HG03469 (cell line): ENCODE measurements around the gene EPB41L2.
"Not testable (repeated sequence)": the region's sequence is repeated elsewhere in the genome, so short reads cannot be mapped to it uniquely, and the experiment has no call there.

Source experiments
- ATAC-seq: cut with Tn5 transposase; IDR thresholded peaks from one replicate; pipeline ENCODE4 v1.9.1; 2021; ENCODE audit warnings: mild to moderate bottlenecking, moderate library complexity, moderate number of reproducible peaks; ENCODE audit not compliant: unreplicated experiment

The EPB41L2 gene

DNA sequence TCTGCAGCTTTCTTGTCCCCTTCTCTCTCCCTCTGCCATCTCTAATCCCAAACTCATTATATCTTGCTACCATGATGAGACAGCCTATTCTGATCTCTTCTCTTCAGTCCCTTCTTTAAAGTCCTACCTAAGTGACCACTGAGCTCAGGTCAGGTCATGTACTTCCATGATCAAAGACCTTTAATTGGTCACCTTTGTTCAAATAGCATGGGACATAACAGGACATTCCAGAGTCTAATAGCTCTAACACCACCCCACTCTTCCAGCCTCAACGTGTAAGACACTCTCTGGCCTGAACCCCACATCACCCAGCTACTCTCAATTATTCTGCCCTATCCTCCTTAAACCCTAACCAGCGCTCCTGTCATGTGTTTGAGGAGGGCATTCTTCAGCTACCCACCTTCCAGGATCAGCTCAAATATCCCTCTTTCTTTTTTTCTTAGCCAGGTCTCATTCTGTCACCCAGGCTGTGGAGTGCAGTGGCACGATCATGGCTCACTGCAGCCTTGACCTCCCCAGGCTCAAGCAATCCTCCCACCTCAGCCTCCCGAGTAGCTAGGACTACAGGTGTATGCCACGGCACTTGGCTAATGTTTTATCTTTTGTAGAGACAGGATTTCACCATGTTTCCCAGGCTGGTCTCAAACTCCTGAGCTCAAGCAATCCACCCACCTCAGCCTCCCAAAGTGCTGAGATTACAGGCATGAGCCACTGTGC is 237.9 kb downstream of the EPB41L2 start:
- no peak for ATAC-seq

DNA sequence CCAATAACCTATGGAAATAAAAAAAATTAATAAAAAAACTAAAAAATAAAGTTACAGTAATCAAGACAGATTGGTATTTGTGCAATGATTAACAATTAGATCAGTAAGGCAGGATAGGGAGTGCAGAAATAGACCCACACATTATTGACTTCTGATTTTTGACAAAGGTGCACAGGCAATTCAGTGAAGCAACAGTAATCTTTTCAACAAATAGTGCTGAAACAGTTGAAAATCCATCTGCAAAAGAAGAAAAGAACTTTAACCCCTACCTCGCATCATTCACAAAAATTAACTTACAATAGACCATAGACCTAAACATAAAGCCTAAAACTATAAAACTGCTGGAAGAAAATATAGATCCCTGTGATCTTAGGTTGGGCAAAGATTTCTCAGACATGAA is 240.3 kb downstream of the EPB41L2 start:
- no peak for ATAC-seq

DNA sequence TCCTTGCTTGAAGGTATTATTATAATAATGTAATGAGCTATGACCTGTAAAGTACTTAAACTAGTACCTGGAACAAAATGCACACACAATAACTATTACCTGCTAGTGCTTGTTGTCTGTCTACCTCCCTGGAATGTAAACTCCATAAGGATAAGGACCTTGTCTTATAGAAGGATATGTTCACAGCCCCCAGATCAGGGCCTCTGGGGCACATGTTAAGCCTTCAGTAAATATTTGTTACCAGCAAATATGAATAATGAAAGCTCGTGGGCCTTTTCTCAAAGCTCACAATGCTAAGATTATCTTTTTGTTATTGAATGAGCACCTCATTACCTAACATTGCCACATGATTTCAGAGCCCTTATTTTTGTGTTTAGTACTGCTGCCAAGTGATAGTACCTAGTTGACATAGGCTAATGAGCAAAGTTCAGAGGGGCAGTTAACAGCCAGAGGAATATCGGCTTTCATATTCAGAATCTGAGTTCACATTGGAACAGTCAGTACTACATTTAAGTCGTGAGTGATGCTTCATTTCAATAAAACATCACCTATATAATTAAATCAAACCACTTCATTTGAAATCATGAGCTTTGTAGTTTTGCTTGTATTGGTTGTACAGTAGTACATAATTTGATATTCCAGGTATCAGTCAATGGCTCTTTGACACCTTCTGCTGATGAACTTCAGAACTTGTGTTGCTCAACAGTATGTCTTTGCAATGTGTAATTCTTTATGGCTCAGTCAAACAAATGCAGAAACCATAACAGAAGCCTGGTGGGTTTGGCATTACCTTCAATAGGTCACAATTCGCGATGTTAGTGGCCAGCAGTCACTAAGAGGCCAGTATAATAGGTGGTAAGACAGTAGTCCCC is 247.6 kb downstream of the EPB41L2 start:
- no peak for ATAC-seq

DNA sequence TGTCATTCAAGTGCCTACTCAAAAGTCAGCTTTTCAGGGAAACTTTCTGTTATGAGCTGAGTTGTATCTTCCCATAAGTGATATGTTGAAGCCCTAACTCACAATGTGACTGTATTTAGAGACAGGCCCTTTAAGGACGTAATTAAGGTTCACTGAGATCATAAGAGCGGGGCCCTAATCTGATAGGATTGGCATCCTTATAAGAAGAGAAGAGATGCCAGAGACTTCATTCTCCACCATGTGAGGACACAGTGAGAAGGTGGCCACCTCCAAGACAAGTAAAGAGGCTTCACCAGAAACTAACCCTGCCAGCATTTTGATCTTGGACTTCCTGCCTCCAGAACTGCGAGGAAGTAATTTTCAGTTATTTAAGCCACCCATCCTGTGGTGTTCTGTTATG is 248.5 kb downstream of the EPB41L2 start:
- no peak for ATAC-seq

DNA sequence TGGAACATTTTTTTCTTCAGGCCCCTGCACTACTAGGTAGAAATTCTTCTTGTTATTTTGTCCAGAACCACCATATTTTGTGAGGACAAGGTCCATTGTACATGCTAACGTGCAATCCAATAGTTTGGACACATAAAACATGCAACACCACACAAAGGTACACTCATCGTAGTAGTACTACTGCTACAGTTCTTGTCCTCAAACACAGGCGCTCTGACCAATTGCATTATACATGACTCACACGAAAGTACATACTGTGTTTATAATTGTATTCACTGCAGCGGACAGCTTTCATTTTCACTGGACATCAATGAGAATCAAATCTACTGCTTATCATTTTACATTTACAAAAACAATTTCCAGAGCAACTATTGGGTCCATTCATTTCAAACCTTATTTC is 251.1 kb downstream of the EPB41L2 start:
- no peak for ATAC-seq

DNA sequence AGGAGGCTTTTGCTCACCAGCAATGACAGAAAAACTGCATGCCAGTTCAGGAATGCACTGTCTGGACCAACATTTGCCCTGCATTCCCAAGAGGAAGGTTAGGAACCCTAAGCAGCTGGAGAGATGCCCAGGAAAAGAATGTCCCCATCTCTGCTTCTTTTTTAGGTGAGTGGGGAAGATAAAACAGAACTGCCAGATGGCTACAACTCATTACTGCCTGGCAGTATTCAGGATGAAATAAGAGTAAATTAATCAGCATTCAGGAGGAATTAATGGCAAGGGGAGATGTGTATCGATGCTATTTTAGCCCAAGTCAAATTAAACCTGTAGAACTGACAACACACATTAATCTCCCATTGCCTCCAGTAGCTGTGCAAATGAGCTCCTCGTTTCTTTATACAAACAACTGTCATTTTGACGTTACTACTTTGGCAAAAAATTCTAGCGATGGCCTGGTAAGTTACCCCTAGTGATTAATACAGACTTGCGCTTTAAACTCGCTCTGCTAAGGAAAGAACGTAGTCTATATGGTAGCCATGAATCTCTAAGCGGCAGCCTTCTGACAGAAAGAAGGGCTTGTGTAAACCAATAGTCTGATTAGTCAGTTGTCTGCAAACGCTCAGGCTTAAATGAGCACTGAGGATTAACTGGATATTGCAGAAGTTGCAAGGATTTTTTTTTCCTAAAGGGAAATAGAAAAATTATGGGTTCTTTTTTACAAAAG is 252.6 kb downstream of the EPB41L2 start:
- ATAC-seq = no peak

DNA sequence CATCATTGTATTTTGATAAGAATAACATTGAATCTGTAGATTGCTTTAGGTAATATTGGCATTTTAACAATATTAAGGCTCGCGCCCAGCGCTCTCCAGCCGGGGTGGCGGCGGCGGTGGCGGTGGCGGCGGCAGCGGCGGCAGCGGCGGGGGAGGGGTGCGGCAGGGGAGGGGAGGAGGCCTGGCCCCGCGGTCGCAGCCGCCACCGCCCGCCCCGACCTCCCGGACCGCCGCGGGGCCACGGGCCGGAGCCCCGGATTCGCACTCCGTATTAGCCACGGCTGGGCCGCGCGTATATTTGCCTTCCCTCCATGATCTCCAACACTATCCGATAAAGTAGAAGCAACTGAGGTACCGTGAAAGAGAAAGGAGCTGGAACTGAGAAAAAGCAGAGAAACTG is 261.7 kb downstream of the EPB41L2 start:
- not testable (repeated sequence) for ATAC-seq

DNA sequence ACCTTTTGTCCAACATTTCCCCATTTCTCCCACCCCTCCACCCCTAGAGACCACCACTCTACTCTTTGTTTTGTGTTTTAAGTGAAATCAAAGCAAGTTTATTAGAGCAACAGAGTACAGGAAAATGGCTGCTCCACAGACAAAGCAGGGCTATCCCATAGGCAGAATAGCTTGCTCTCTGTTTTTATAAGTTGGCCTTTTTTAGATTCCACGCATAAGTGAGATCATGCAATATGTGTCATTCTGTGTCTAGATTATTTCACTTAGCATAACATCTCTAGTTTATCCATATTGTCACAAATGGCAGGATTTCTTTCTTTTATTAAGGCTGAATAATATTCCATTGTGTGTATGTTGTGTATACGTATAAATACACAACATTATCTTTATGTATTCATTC is 266.0 kb downstream of the EPB41L2 start:
- ATAC-seq = no peak

DNA sequence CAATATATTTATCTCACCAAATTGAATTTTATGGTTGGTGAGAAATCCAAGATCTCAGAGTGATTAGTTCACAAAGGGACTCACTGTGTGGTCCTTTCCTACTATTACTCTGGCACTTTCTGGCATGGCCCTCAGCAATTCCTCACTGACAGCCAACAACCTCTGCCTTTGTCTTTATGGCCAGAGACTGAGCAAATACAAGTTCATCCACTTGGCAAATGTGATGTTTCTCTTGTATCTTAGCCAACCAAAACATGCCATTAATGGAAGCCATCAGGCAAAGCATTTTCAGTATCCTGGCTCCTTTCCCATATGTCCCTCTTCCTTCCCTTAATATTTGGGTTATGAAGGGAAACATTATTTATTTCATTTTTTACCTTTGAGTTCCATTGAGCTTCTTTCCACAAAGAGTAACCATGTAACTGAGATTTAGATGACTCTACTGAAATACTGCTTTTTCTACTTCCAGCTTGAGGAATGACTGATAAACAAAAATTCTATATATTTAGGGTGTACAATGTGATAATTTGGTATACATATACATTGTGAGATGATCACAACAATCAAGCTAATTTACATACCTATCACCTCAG is 266.6 kb downstream of the EPB41L2 start:
- no peak for ATAC-seq

DNA sequence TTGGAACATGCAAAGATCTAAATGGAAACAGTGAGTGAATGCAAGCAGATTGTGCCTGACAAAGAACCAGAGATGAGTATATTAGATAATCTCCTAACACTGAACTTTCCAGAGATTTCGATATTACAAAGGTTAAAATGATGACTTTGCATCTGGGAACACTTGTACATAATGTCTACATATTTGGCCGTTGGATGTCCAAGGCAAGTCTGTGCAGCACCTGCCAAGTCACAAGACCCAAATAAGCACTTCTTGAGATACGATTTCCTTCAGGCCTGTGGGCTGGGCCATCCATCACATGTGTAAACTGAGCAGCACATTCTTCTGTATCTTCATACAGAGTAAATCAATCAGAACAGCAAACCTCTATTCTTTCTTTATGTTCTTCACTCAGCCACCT is 268.3 kb downstream of the EPB41L2 start:
- ATAC-seq = no peak

DNA sequence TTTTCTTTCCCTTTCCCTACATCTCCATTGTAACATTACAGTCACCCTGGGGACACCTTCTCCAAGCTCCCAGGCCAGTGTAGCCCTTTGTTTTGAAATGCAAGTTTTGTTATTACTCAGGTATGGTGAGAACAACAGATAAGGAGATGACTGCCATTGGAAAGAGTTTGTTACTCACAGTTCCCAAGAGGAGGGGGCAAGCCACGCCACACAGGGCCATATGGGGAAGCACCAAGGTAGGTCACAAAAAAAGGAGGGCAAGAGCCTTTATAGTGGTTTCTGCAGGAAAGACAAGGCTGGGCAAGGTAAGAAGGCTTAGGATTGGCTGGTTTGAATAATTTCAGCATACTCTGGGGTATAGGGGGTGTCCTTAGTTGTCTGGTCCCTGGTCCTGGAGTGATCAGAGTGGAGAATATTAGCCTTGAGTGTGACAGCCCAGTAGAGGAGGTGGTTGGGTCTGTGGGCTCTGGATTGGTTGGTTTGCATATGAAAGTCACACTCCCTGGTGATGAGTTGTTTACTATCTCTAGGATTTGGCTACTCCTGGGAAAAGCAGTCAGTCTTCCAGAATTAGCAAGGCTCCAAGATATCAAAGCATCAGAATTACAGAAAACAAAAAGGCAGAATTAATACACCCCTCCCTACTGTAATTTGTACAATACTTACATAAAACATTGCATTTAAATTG is 268.9 kb downstream of the EPB41L2 start:
- ATAC-seq = no peak
